WTC11 (cell line): ENCODE data around the gene KIF2A.

ENCODE experiments used
- ATF2 ChIP-seq: sonication (generic); formaldehyde crosslinking; IDR thresholded peaks from 2 replicates; pipeline ENCODE4 v1.8.1; 2022; ENCODE audit warnings: low read depth, missing genetic modification reagents, borderline replicate concordance
- ATF3 ChIP-seq: sonication (generic); formaldehyde crosslinking; conservative IDR thresholded peaks from 2 replicates; pipeline ENCODE4 v1.8.1; 2022; ENCODE audit warnings: mild to moderate bottlenecking, missing genetic modification reagents
- ESRRA ChIP-seq: sonication (generic); formaldehyde crosslinking; IDR thresholded peaks from 2 replicates; pipeline ENCODE4 v1.8.1; 2022; ENCODE audit warnings: mild to moderate bottlenecking, missing genetic modification reagents, borderline replicate concordance
- IRF1 ChIP-seq: sonication (generic); formaldehyde crosslinking; IDR thresholded peaks from 2 replicates; pipeline ENCODE4 v1.8.0; 2023; ENCODE audit warnings: missing genetic modification reagents
- NR3C1 ChIP-seq: sonication (generic); formaldehyde crosslinking; conservative IDR thresholded peaks from 2 replicates; pipeline ENCODE4 v1.8.1; 2023; ENCODE audit warnings: low read depth, mild to moderate bottlenecking, missing genetic modification reagents
- TCF7 ChIP-seq: sonication (generic); formaldehyde crosslinking; IDR thresholded peaks from 2 replicates; pipeline ENCODE4 v1.8.0; 2022; ENCODE audit warnings: mild to moderate bottlenecking, low read depth, missing genetic modification reagents, moderate library complexity
- ZBTB43 ChIP-seq: sonication (generic); formaldehyde crosslinking; IDR thresholded peaks from 2 replicates; pipeline ENCODE4 v1.8.1; 2023; ENCODE audit warnings: mild to moderate bottlenecking, missing genetic modification reagents
- ZNF121 ChIP-seq: sonication (generic); formaldehyde crosslinking; IDR thresholded peaks from 2 replicates; pipeline ENCODE4 v1.8.0; 2023; ENCODE audit warnings: missing genetic modification reagents
- TF ChIP-seq, protein P1 (sequence below): sonication (generic); formaldehyde crosslinking; IDR thresholded peaks from 2 replicates; pipeline ENCODE4 v1.8.1; 2022; ENCODE audit warnings: mild to moderate bottlenecking, moderate library complexity, missing genetic modification reagents
- TF ChIP-seq, protein P2 (sequence below): fragments of 200-600 bp; IDR thresholded peaks from 2 replicates; pipeline ENCODE4 v1.8.0; 2022; ENCODE audit warnings: antibody characterized with exemption
- TF ChIP-seq, protein P3 (sequence below): sonication (generic); formaldehyde crosslinking; IDR thresholded peaks from 2 replicates; pipeline ENCODE4 v1.8.0; 2022; ENCODE audit warnings: mild to moderate bottlenecking, missing genetic modification reagents
- TF ChIP-seq, protein P4 (sequence below): fragments of 250-450 bp; sonication (Bioruptor Pico); IDR thresholded peaks from 2 replicates; pipeline ENCODE4 v1.9.0; 2021; ENCODE audit warnings: mild to moderate bottlenecking

DNA sequence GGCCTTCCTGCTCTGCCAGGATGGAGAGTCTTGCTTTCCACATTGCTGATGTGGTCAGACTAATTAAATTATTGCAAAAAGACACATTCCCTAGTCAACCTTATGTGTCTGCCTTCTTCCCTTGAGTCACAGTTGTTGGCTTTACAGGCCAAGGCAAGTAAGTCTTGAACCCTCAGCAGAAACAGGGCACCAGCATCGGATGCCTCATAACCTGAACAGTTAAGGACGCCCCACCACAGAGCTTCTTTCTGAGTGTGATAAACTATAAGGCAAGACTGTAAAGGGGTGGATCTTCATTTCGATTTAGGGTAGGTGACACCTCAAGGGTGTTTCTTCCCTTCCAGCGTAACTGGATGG is 670 bp upstream of the KIF2A start:
- TF ChIP-seq ESRRA (CRISPR knock-in tag) (no peak), TCF7 (no peak), ATF2 (CRISPR knock-in tag) (no peak), ZBTB43 (no peak), ATF3 (CRISPR knock-in tag) (no peak), ZNF121 (CRISPR knock-in tag) (no peak), NR3C1 (CRISPR knock-in tag) (no peak), IRF1 (no peak)
- TF ChIP-seq, protein P1, sequence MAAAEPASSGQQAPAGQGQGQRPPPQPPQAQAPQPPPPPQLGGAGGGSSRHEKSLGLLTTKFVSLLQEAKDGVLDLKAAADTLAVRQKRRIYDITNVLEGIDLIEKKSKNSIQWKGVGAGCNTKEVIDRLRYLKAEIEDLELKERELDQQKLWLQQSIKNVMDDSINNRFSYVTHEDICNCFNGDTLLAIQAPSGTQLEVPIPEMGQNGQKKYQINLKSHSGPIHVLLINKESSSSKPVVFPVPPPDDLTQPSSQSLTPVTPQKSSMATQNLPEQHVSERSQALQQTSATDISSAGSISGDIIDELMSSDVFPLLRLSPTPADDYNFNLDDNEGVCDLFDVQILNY (CRISPR knock-in tag), result no peak
- TF ChIP-seq, protein P2, sequence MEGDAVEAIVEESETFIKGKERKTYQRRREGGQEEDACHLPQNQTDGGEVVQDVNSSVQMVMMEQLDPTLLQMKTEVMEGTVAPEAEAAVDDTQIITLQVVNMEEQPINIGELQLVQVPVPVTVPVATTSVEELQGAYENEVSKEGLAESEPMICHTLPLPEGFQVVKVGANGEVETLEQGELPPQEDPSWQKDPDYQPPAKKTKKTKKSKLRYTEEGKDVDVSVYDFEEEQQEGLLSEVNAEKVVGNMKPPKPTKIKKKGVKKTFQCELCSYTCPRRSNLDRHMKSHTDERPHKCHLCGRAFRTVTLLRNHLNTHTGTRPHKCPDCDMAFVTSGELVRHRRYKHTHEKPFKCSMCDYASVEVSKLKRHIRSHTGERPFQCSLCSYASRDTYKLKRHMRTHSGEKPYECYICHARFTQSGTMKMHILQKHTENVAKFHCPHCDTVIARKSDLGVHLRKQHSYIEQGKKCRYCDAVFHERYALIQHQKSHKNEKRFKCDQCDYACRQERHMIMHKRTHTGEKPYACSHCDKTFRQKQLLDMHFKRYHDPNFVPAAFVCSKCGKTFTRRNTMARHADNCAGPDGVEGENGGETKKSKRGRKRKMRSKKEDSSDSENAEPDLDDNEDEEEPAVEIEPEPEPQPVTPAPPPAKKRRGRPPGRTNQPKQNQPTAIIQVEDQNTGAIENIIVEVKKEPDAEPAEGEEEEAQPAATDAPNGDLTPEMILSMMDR, result no peak
- TF ChIP-seq, protein P3, sequence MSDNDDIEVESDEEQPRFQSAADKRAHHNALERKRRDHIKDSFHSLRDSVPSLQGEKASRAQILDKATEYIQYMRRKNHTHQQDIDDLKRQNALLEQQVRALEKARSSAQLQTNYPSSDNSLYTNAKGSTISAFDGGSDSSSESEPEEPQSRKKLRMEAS (CRISPR knock-in tag), result no peak
- TF ChIP-seq, protein P4, sequence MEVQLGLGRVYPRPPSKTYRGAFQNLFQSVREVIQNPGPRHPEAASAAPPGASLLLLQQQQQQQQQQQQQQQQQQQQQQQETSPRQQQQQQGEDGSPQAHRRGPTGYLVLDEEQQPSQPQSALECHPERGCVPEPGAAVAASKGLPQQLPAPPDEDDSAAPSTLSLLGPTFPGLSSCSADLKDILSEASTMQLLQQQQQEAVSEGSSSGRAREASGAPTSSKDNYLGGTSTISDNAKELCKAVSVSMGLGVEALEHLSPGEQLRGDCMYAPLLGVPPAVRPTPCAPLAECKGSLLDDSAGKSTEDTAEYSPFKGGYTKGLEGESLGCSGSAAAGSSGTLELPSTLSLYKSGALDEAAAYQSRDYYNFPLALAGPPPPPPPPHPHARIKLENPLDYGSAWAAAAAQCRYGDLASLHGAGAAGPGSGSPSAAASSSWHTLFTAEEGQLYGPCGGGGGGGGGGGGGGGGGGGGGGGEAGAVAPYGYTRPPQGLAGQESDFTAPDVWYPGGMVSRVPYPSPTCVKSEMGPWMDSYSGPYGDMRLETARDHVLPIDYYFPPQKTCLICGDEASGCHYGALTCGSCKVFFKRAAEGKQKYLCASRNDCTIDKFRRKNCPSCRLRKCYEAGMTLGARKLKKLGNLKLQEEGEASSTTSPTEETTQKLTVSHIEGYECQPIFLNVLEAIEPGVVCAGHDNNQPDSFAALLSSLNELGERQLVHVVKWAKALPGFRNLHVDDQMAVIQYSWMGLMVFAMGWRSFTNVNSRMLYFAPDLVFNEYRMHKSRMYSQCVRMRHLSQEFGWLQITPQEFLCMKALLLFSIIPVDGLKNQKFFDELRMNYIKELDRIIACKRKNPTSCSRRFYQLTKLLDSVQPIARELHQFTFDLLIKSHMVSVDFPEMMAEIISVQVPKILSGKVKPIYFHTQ (CRISPR knock-in tag), result no peak
